Mesenchymal stem cell (in vitro differentiated cells and primary cell): Measurements from ENCODE around the gene PRKAG2.

Experiments
- DNase-seq: peaks from one replicate; pipeline ENCODE4 v3.0.0-alpha.2; 2013
- H2AFZ ChIP-seq: one replicate; pipeline ENCODE4 v1.6.1; 2013; ENCODE audit warnings: low read depth, mild to moderate bottlenecking, control low read depth, inconsistent platforms, low read length, moderate library complexity
- H2AK5ac ChIP-seq: 2 replicates; pipeline ENCODE4 v1.6.1; 2013; ENCODE audit warnings: low read length, moderate library complexity, mild to moderate bottlenecking, inconsistent platforms; ENCODE audit not compliant: severe bottlenecking
- H2BK120ac ChIP-seq: one replicate; pipeline ENCODE4 v1.6.1; 2013; ENCODE audit warnings: low read depth, mild to moderate bottlenecking, inconsistent platforms, low read length, moderate library complexity
- H2BK12ac ChIP-seq, 2 experiments: one replicate each; pipeline ENCODE4 v1.6.1; 2013; ENCODE audit warnings: inconsistent platforms in 2 of 2, low read length in 2 of 2, mild to moderate bottlenecking in 2 of 2, moderate library complexity in 2 of 2, control low read depth in 1 of 2
- H2BK15ac ChIP-seq: one replicate; pipeline ENCODE4 v1.6.1; 2013; ENCODE audit warnings: mild to moderate bottlenecking, low read depth, inconsistent platforms; ENCODE audit not compliant: poor library complexity, severe bottlenecking
- H2BK5ac ChIP-seq: 2 replicates; pipeline ENCODE4 v1.6.1; 2013; ENCODE audit warnings: low read depth, mild to moderate bottlenecking, low read length, control low read depth, inconsistent platforms; ENCODE audit not compliant: poor library complexity, severe bottlenecking
- H3K14ac ChIP-seq, 2 experiments: one replicate each; pipeline ENCODE4 v1.6.1; 2013; ENCODE audit warnings: inconsistent platforms in 2 of 2, low read length in 2 of 2, control low read depth in 1 of 2, mild to moderate bottlenecking in 1 of 2, moderate library complexity in 1 of 2
- H3K18ac ChIP-seq, 2 experiments: one replicate each; pipeline ENCODE4 v1.6.1; 2013; ENCODE audit warnings: inconsistent platforms in 2 of 2, low read length in 2 of 2, control low read depth in 1 of 2, low read depth in 1 of 2, mild to moderate bottlenecking in 1 of 2
- H3K23ac ChIP-seq, 2 experiments: one replicate each; pipeline ENCODE4 v1.6.1; 2013; ENCODE audit warnings: inconsistent platforms in 2 of 2, low read length in 2 of 2, mild to moderate bottlenecking in 2 of 2, moderate library complexity in 2 of 2, control low read depth in 1 of 2
- H3K27ac ChIP-seq: 2 replicates; pipeline ENCODE4 v1.5.1; 2013; ENCODE audit warnings: mild to moderate bottlenecking, moderate library complexity, low read length, control low read depth, inconsistent platforms; ENCODE audit not compliant: poor library complexity, severe bottlenecking
- H3K27me3 ChIP-seq, 2 experiments: 2 replicates each; pipeline versions ENCODE4 v1.6.1 to v1.7.0; 2013; ENCODE audit warnings: low read length in 2 of 2, mild to moderate bottlenecking in 2 of 2, moderate library complexity in 2 of 2, control low read depth in 1 of 2, inconsistent platforms in 1 of 2; ENCODE audit not compliant: control insufficient read depth in 1 of 2, insufficient read depth in 1 of 2
- H3K36me3 ChIP-seq, 2 experiments: 2 replicates each; pipeline versions ENCODE4 v1.6.1 to v1.7.0; 2013; ENCODE audit warnings: low read length in 2 of 2, control low read depth in 1 of 2, inconsistent platforms in 1 of 2, low read depth in 1 of 2, mild to moderate bottlenecking in 1 of 2; ENCODE audit not compliant: insufficient read depth in 2 of 2, control insufficient read depth in 1 of 2
- H3K4ac ChIP-seq, 2 experiments: one replicate each; pipeline ENCODE4 v1.6.1; 2013; ENCODE audit warnings: inconsistent platforms in 2 of 2, low read length in 2 of 2, mild to moderate bottlenecking in 2 of 2, moderate library complexity in 2 of 2, control low read depth in 1 of 2, low read depth in 1 of 2
- H3K4me1 ChIP-seq: 2 replicates; pipeline ENCODE4 v1.6.1; 2013; ENCODE audit warnings: low read depth, low read length, control low read depth; ENCODE audit not compliant: control insufficient read depth, insufficient read depth
- H3K4me2 ChIP-seq: 2 replicates; pipeline ENCODE4 v1.6.1; 2013; ENCODE audit warnings: low read length, mild to moderate bottlenecking, inconsistent platforms; ENCODE audit not compliant: poor library complexity, severe bottlenecking
- H3K4me3 ChIP-seq, 2 experiments: 2 replicates each; pipeline versions ENCODE4 v1.5.1 to v1.7.0; 2013; ENCODE audit warnings: low read length in 2 of 2, mild to moderate bottlenecking in 2 of 2, control low read depth in 1 of 2, low read depth in 1 of 2; ENCODE audit not compliant: insufficient read depth in 1 of 2
- H3K79me1 ChIP-seq: replicated peaks from 2 replicates; pipeline ENCODE4 v1.6.1; 2013; ENCODE audit warnings: mild to moderate bottlenecking, control low read depth, low read length, inconsistent platforms; ENCODE audit not compliant: poor library complexity, severe bottlenecking
- H3K9ac ChIP-seq: 2 replicates; pipeline ENCODE4 v1.7.0; 2013; ENCODE audit warnings: mild to moderate bottlenecking, low read length, moderate library complexity
- H3K9me3 ChIP-seq: 2 replicates; pipeline ENCODE4 v1.7.0; 2013; ENCODE audit warnings: mild to moderate bottlenecking, low read length; ENCODE audit not compliant: control insufficient read depth
- H4K8ac ChIP-seq: one replicate; pipeline ENCODE4 v1.6.1; 2013; ENCODE audit warnings: inconsistent platforms, mild to moderate bottlenecking, low read length, moderate library complexity
- H4K91ac ChIP-seq: one replicate; pipeline ENCODE4 v1.6.1; 2013; ENCODE audit warnings: mild to moderate bottlenecking, low read length, inconsistent platforms
- WGBS: methylation state at CpG from one replicate; pipeline ENCODE4 v1.1.7; 2013; ENCODE audit warnings: mixed read lengths; 5-methylcytosine and 5-hydroxymethylcytosine counted together

PRKAG2 gene

DNA sequence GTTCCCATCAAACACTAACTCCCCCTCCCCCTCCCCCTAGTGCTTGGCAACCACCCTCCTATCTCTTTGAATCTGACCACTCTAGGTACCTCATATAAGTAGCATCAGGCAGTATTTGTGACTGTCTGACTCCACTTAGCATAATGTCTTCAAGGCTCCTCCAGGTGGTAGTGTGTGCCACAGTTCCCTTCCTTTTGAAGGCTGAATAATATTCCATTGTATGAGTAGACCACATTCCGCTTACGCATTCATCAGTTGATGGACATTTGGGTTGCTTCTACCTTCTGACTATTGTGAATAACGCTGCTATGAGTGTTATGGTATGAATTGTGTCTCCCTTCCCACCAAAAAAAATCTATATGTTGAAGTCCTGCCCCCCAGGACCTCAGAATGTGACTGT lies 89.6 kb downstream of the PRKAG2 start:
- H2BK15ac ChIP-seq, result no peak overlapping the region
- no peak overlapping the region for H3K23ac ChIP-seq
- peaks cover 9% of the 10 kb centered on the region for H3K4me1 ChIP-seq
- H3K36me3 ChIP-seq, result no peaks in the 10 kb centered on the region
- H2AK5ac ChIP-seq, result no peak overlapping the region
- no peak overlapping the region for H3K27ac ChIP-seq
- H4K91ac ChIP-seq, result no peak overlapping the region
- no peaks in the 10 kb centered on the region for H3K79me1 ChIP-seq
- H2BK5ac ChIP-seq, result no peak overlapping the region
- peaks cover 37 to 40% of the 10 kb centered on the region in 2 experiments for H3K27me3 ChIP-seq
- no peak for DNase-seq
- no peak overlapping the region for H2AFZ ChIP-seq
- no peak overlapping the region for H2BK12ac ChIP-seq
- H3K18ac ChIP-seq, result no peak overlapping the region
- H3K9ac ChIP-seq, result no peak overlapping the region
- no peak overlapping the region for H3K4ac ChIP-seq
- H2BK120ac ChIP-seq, result no peak overlapping the region
- H3K9me3 ChIP-seq, result no peaks in the 10 kb centered on the region
- no peak overlapping the region for H3K14ac ChIP-seq
- H3K4me3 ChIP-seq, result no peak overlapping the region
- no peak overlapping the region for H3K4me2 ChIP-seq
- 78% methylated on average over 3 of the region's 3 CpGs for WGBS
- no peak overlapping the region for H4K8ac ChIP-seq

DNA sequence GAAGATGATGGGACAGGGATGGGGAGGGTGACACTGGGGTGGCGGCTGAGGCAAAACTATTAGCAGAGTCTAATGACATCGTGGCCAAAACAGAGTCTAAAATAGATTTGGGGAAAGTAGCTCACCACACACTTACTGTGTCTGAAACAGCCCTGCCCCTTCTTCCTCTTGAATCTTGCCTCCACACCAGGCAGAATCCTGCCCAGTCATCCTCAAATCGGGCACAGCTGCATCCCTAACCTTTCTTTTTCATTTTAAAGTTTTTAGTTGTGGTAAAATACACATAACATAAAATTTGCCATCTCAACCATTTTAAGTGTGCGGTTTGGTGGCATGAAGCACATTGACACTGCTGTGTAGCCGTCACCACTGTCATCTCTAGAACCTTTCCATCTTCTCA lies 90.0 kb downstream of the PRKAG2 start:
- Histone ChIP-seq H3K14ac (no peak overlapping the region), H2BK12ac (no peak overlapping the region), H3K79me1 (no peaks in the 10 kb centered on the region), H3K27me3 (peaks cover 38 to 39% of the 10 kb centered on the region in 2 experiments), H2BK120ac (no peak overlapping the region), H2AK5ac (no peak overlapping the region), H3K9ac (no peak overlapping the region), H3K9me3 (no peaks in the 10 kb centered on the region), H3K23ac (no peak overlapping the region), H2AFZ (no peak overlapping the region), H3K27ac (no peak overlapping the region), H4K8ac (no peak overlapping the region), H3K4me2 (no peak overlapping the region), H3K4me1 (peaks cover 9% of the 10 kb centered on the region), H2BK5ac (no peak overlapping the region), H3K4me3 (no peak overlapping the region), H3K18ac (no peak overlapping the region), H2BK15ac (no peak overlapping the region), H3K4ac (no peak overlapping the region), H3K36me3 (no peaks in the 10 kb centered on the region), H4K91ac (no peak overlapping the region)
- DNase-seq, result no peak
- WGBS, result 82% methylated on average over 5 of the region's 5 CpGs

DNA sequence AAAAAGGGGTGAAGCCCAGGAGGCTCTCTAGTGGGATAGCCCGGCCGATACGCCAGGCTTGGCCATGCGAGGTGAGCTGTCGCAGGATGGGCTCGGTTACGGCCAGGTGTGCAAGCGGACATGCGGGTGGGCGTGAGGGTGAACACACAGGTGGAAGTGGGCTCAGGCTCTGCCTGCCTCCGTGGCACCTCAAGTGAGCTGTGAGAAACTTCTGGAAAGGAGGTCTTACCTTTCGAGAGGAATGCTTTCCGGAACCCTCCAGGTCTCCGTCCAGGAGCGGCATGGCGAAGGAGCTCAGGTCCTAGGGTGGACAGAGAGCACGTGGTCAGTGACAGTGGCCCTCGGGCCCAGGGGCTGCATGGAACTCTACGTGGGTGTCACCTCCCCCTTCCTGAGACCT lies 90.7 kb downstream of the PRKAG2 start:
- H2BK5ac ChIP-seq, result no peak overlapping the region
- H3K9me3 ChIP-seq, result no peaks in the 10 kb centered on the region
- no peak for DNase-seq
- H3K4me2 ChIP-seq, result no peak overlapping the region
- H3K27ac ChIP-seq, result no peak overlapping the region
- H3K36me3 ChIP-seq, result no peaks in the 10 kb centered on the region
- H4K91ac ChIP-seq, result no peak overlapping the region
- no peak overlapping the region for H2AK5ac ChIP-seq
- H3K4me3 ChIP-seq, result no peak overlapping the region
- H3K4ac ChIP-seq, result no peak overlapping the region
- no peak overlapping the region for H4K8ac ChIP-seq
- H3K4me1 ChIP-seq, result peaks cover 9% of the 10 kb centered on the region
- WGBS, result 94% methylated on average over 19 of the region's 19 CpGs
- no peak overlapping the region for H2AFZ ChIP-seq
- H3K23ac ChIP-seq, result no peak overlapping the region
- H2BK120ac ChIP-seq, result no peak overlapping the region
- H3K18ac ChIP-seq, result no peak overlapping the region
- H3K9ac ChIP-seq, result no peak overlapping the region
- H3K79me1 ChIP-seq, result no peaks in the 10 kb centered on the region
- no peak overlapping the region for H3K14ac ChIP-seq
- no peak overlapping the region for H2BK15ac ChIP-seq
- peaks cover 42 to 43% of the 10 kb centered on the region in 2 experiments for H3K27me3 ChIP-seq
- H2BK12ac ChIP-seq, result no peak overlapping the region

DNA sequence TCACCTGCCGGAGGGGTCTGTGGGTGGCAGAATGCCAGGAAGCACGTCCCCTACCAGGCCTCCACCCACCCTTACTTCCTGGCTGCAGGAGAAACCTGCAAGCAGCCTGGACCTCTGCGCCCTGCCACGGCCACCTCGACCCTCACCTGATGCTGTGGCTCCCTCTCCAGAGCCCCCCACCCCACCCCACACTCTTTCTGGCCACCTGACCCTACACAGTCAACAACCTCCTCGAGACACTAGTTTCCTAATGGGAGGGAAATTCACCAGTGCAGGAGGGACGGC lies 91.3 kb downstream of the PRKAG2 start:
- Histone ChIP-seq H3K79me1 (no peaks in the 10 kb centered on the region), H2BK120ac (no peak overlapping the region), H2BK12ac (no peak overlapping the region), H3K14ac (no peak overlapping the region), H2AFZ (no peak overlapping the region), H4K91ac (no peak overlapping the region), H3K18ac (no peak overlapping the region), H3K9ac (no peak overlapping the region), H3K27ac (no peak overlapping the region), H3K4me2 (no peak overlapping the region), H3K23ac (no peak overlapping the region), H3K4me1 (peaks cover 9% of the 10 kb centered on the region), H2BK5ac (no peak overlapping the region), H3K9me3 (no peaks in the 10 kb centered on the region), H3K27me3 (peaks cover 43 to 46% of the 10 kb centered on the region in 2 experiments), H4K8ac (no peak overlapping the region), H3K4me3 (no peak overlapping the region), H3K36me3 (no peaks in the 10 kb centered on the region), H3K4ac (no peak overlapping the region), H2AK5ac (no peak overlapping the region), H2BK15ac (no peak overlapping the region)
- 94% methylated on average over 6 of the region's 7 CpGs for WGBS
- no peak for DNase-seq
